NB4 (cell line): ENCODE data around the gene NACC2.

Experiments
- POLR2A ChIP-seq: IDR thresholded peaks from 2 replicates; pipeline ENCODE4 v1.6.1; 2011; ENCODE audit warnings: mild to moderate bottlenecking; ENCODE audit not compliant: insufficient read length; ENCODE audit errors: extremely low read depth
- TF ChIP-seq, protein P1 (sequence below): IDR thresholded peaks from one replicate; pipeline ENCODE4 v1.5.1; 2012; ENCODE audit warnings: low read depth, low read length
- TF ChIP-seq, protein P2 (sequence below): IDR thresholded peaks from 2 replicates; pipeline ENCODE4 v1.6.1; 2011; ENCODE audit warnings: low read depth, low read length

DNA sequence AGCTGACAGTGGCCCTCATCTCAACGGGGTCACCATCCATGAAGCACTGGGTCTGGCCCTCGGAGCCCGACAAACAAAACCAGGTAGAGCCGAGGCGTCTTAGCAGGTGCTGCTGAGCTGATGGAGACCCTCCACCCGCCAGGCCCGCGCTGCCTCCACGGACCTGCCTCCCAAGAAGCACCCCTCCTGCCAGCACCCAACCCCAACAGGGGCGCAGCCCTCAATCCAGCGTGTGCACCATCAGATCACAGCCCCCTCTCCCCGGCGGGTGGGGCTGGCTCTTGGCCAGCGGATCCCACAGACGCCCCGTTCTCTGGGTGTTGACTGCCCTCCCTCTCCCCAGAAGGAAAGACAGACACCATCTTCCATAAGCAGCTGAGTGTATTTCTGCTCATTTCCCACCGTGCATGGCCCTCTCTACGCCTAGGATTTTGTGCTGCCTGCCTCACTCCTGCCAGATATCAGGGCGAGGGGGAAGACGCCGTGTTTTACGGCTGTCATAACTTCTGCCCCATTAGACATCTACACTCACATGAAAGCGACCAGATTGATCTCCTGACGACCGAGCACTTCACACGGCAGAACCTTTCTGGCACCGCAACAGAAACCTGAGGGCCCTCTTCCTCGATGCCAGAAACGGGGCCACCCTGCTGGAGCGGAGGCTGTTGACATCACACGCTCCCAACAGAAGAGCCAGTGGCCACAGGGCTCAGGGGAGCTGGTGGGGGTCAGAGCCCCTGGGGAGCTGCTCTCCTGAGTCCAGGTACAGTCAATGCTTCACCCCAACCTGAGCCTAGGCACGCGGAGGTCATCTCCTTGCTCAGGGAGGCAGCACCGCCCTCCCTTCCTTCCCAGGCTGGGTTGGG lies 12.4 kb downstream of the NACC2 start:
- no peak for TF ChIP-seq POLR2A
- TF ChIP-seq, protein P1, sequence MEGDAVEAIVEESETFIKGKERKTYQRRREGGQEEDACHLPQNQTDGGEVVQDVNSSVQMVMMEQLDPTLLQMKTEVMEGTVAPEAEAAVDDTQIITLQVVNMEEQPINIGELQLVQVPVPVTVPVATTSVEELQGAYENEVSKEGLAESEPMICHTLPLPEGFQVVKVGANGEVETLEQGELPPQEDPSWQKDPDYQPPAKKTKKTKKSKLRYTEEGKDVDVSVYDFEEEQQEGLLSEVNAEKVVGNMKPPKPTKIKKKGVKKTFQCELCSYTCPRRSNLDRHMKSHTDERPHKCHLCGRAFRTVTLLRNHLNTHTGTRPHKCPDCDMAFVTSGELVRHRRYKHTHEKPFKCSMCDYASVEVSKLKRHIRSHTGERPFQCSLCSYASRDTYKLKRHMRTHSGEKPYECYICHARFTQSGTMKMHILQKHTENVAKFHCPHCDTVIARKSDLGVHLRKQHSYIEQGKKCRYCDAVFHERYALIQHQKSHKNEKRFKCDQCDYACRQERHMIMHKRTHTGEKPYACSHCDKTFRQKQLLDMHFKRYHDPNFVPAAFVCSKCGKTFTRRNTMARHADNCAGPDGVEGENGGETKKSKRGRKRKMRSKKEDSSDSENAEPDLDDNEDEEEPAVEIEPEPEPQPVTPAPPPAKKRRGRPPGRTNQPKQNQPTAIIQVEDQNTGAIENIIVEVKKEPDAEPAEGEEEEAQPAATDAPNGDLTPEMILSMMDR, result no peak
- TF ChIP-seq, protein P2, sequence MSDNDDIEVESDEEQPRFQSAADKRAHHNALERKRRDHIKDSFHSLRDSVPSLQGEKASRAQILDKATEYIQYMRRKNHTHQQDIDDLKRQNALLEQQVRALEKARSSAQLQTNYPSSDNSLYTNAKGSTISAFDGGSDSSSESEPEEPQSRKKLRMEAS, result no peak
